ENCODE data around the gene COL18A1.
"Not testable (repeated sequence)": the region's sequence is repeated elsewhere in the genome, so short reads cannot be mapped to it uniquely, and the experiment has no call there.

Gene COL18A1

GRCh38 chr21:45366931-45367401 is 38.0 kb upstream of the COL18A1 start:
- no peak for DNase-seq (ENCODE audit: extremely low spot score, insufficient read length, low read depth)
- no peak for FAIRE-seq

DNA sequence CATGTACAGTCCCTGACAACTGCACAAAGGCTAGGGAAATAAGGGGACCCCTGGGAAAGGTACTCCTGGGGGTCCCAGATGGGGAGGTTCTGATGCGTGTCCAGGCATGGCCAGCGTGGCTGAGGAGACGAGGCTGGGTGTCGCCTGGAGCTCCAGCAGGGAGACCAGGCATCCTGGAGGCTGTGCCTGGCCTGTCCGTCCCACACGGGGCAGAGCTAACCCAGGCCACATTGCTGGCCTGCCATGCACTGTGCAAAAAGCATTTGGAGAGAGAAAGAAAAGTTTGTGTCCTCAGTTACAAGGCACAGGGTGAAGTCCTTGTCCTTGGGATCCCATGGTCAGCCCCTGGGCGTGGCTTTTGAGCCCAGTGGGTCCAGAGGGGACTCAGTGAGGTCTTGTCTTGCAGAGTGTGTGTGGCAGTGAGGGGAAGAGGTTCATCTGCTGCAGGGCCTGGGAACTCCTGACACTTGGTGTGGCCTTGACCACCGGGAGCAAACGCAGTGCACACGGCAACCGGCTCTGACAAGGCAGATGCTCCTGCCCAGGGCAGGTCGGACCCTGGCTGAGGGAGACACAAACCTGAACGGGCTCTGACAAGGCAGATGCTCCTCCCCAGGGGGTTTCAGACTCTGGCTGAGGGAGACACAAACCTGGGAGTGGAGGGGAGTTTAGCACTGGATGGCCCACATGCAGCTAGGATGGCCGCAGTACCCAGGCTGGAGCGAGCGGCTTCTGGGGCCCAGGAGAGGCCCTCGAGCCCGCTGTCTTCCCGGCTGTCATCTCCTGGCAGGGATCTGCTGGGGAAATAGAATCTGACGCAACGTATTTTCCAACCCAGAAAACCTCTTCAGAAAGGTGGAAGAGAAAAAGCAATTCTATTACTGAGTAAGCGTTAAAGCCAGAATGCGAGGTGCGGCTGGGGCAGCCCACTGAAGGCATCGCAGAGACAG is 37.3 kb upstream of the COL18A1 start:
- FAIRE-seq (no peak), DNase-seq (ENCODE audit: extremely low spot score, insufficient read length, low read depth) (no peak)

DNA sequence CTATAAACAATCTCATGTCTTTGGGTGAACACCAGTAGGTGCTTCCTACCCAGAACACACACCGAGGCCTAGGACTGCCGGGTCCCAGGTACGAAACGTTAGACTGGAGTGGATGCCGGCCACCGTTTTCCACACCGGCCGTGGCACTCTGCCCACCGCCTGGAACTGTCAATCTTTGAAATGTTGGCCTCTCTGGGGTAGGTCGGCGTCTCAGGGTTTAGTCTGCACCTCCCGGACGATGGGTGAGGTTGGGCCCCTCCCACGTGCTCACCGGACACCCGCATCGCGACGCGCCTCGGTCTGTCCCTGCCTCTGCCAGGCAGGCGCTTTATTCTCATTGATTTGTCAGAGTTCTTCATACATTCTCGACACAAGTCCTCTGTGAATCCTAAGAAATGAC is 35.9 kb upstream of the COL18A1 start:
- not testable (repeated sequence) for FAIRE-seq; DNase-seq (ENCODE audit: extremely low spot score, insufficient read length, low read depth)

- FAIRE-seq (no peak), DNase-seq (ENCODE audit: extremely low spot score, insufficient read length, low read depth) (no peak)
Observed at GRCh38 chr21:45370575-45370974, 34.4 kb upstream of the COL18A1 start.

DNA sequence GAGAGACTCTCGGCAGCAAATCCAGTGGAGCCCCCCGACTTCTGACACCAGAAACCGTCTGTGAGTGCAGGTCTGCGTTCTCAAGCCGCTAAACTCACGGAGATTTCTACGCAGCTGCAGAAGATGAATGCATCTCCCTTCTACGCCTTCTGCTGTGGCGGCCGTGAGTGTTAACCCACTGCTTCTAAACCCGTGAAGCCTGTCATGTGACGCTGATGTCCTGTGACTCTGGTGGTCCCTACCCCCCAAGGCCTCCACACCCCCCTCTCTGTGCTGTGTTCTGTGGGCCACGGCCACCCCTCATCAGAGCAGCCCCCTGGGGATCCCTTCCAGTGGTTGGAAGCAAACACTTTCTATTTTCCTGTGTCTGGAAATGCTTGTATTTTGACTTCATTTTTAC is 33.9 kb upstream of the COL18A1 start:
- FAIRE-seq (no peak), DNase-seq (ENCODE audit: extremely low spot score, insufficient read length, low read depth) (no peak)

- DNase-seq (ENCODE audit: extremely low spot score, insufficient read length, low read depth) = no peak
Observed at GRCh38 chr21:45371655-45372054, 33.3 kb upstream of the COL18A1 start.

DNA sequence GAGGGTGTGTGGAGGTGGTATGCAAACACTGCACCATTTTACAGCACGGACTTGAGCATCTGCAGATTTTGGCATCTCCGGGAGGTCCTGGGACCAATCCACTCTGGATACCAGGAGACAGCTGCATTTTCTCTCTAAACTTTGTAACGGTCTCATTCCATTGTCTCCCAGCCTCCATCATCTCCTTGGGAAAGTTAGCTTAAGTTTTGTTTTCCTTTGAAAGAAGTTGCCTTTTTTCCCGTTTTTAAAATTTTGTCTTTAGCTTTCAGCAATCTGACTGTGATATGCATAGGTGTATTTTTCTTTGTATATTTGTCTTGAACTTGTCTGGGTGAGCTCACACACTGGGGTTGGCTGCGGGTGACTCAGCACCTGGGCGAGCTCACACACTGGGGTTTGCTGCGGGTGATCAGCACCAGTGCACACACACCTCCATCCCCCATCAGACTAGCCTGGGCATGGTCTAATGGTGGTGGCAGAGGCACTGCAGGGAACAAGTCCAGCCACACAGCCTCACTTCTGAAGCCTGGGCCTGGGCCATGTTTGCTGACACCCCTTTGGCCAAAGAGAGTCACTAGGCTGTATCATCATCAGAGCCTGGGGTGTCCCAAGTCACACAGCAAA is 32.1 kb upstream of the COL18A1 start:
- FAIRE-seq (no peak), DNase-seq (ENCODE audit: extremely low spot score, insufficient read length, low read depth) (no peak)

More at GRCh38 chr21:45371655-45372054, 33.3 kb upstream of the COL18A1 start:
- no peak for FAIRE-seq

DNA sequence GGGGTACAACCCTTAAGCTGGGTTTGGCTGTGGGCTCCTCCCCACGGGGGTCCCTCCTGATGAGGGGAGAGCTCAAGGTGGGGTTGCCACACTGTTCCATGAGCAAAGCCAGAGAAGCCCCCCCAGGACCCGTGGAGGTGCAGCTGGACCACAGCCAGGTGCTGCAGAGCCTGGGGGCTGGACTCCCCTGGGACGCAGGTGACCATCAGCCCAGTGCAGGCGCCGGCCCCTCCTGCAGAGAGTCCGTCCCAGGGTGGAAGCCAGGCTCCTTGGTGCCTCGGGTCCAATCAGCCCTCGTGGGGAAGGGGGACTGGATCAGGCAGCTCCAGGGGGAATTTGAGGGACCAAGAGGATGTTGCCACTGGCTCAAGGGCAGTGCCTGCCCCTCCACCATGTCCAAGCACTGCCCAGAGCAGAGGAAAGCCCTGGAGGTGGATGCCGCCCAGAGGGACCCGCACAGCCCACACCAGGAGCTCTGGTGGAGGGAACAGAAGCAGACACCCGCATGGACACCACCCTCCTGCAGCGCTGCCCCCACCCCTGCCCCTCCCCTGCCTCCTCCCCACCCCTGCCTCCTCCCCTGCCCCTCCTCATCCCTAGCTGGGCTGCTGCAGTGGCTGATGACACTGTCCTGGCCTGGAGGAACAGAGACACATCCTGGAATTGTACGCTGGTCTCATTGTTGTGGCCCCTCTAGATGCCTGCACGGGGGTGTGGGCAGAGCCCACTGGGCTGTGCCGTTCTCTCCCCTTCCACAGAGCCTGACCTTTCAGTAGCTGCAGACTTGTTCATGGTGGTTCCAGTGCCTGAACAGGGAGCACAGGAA is 30.8 kb upstream of the COL18A1 start:
- DNase-seq (ENCODE audit: extremely low spot score, insufficient read length, low read depth) (no peak), FAIRE-seq (no peak)

- DNase-seq (ENCODE audit: extremely low spot score, insufficient read length, low read depth) = no peak
- FAIRE-seq = no peak
Observed at GRCh38 chr21:45374826-45375455, 30.0 kb upstream of the COL18A1 start.

- FAIRE-seq (no peak), DNase-seq (ENCODE audit: extremely low spot score, insufficient read length, low read depth) (no peak)
Observed at GRCh38 chr21:45376459-45377324, 28.3 kb upstream of the COL18A1 start.

DNA sequence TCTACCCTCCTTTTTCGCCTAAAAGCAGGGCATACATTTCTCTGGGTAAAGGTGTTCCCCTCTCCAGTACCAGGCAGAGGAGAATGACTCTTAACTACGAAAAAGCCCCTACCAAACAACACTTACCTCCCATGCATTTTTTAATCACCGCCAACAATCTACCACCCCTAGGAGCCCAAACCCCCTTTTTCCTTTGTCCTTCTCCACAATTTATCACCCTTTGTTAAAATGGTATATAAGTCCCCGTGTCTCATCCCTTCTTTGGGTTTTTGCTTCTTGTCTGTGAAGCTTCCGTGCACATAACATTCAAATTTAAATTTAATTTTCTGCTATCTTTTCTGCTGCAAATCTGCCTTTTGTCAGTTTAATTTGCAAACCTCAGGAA is 27.6 kb upstream of the COL18A1 start:
- FAIRE-seq (no peak), DNase-seq (ENCODE audit: extremely low spot score, insufficient read length, low read depth) (no peak)

- no peak for FAIRE-seq
Observed at GRCh38 chr21:45377866-45378257, 27.1 kb upstream of the COL18A1 start.

DNA sequence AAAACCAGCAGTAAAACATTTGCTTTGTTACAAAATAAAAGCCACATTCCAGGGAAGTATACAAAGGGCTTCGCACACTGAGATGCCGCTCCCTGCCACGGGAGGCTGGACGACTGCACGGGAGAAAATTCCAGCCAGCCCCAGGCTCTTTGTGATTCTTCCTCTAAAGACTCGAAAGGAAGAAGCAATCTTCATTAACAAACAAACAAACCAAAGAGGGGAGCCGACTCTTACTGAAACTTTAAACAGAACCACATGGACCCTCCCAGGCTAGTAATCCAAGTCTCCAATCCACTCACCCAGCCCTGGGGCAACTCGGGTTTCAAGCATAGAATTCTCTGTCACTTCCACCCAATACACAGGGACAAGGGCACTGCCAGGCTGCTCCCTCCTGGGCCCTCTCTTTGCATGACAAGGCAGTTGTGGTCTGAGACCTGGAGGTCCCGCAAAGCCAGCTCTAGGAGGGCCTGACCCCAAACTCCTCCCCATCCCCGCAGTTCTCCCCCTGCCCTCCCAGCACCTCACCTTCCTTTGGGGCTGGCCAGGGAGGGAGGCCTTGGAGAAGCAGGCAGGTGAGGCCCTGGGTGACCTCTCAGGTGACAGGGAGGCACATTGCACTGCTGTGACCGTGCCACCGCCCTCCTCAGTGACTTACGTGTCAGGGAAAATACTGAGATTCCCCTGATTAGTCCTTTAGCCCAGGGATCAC is 26.6 kb upstream of the COL18A1 start:
- FAIRE-seq = no peak
- DNase-seq (ENCODE audit: extremely low spot score, insufficient read length, low read depth) = no peak

More at GRCh38 chr21:45377866-45378257, 27.1 kb upstream of the COL18A1 start:
- no peak for DNase-seq (ENCODE audit: extremely low spot score, insufficient read length, low read depth)

DNA sequence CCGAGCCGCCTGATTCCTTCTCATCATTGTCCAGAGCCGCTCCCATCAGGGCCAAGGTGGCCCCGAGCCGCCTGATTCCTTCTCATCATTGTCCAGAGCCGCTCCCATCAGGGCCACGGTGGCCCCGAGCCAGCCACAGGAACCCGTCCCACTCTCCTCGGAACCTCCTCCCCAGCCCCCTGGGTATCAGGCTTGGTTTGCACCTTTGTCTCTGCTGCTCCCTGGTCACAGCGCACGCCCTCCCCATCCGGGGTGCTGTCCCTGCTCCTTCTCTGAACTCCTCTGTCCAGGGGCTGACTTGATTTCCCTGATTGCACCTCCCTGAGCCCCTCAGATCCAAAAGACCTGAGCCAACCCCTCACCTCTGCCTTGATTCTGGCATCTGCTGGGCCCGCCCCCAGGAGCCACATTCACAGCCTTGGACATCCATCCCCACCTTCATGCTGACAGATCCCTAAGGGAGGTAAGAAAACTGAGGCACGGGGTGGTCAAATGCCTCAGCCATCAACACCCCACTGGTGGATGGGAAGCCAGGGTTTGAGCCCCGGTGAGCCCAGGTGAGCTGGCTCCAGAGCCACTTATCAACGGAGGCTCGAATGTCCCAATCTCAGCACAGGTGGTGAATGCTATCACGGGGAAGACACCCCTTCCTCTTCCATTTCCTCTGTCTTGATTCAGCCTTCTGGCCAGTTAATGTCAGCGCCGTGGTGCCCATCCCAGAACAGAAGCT is 25.6 kb upstream of the COL18A1 start:
- no peak for DNase-seq (ENCODE audit: extremely low spot score, insufficient read length, low read depth)
- FAIRE-seq = no peak

- FAIRE-seq (no peak), DNase-seq (ENCODE audit: extremely low spot score, insufficient read length, low read depth) (no peak)
Observed at GRCh38 chr21:45379901-45380330, 25.0 kb upstream of the COL18A1 start.

DNA sequence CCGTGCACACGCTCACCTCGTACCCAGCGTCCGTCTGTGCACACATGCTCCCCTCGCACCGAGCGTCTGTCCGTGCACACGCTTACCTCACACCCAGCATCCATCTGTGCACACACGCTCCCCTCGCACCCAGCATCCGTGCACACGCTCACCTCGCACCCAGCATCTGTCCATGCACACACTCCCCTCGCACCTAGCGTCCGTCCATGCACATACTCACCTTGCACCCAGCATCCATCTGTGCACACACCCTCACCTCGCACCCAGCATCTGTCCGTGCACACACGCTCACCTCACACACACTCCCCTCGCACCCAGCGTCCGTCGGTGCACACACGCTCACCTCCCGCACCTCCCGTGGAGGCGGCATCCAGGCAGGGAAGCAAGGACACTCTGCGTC is 24.4 kb upstream of the COL18A1 start:
- FAIRE-seq = no peak
- no peak for DNase-seq (ENCODE audit: extremely low spot score, insufficient read length, low read depth)

GRCh38 chr21:45381036-45381787 is 23.8 kb upstream of the COL18A1 start:
- FAIRE-seq (no peak), DNase-seq (ENCODE audit: extremely low spot score, insufficient read length, low read depth) (no peak)

Data from GM18507 (cell line).